Lower leg skin (tissue), 3 donors: Measurements from ENCODE around the gene TUT4.

Experiments used
- POLR2A ChIP-seq, 2 donors: fragments of 450-650 bp; IDR thresholded peaks; one replicate each; pipeline ENCODE4 v1.6.1; 2016 to 2017; ENCODE audit warnings: antibody characterized with exemption in 2 of 2, mild to moderate bottlenecking in 1 of 2, moderate library complexity in 1 of 2
- TF ChIP-seq, protein P1 (sequence below), 3 donors: fragments of 450-650 bp; IDR thresholded peaks; one replicate each; pipeline ENCODE4 v1.5.1; 2016; ENCODE audit warnings: antibody characterized with exemption in 3 of 3, mild to moderate bottlenecking in 3 of 3, moderate library complexity in 2 of 3

DNA sequence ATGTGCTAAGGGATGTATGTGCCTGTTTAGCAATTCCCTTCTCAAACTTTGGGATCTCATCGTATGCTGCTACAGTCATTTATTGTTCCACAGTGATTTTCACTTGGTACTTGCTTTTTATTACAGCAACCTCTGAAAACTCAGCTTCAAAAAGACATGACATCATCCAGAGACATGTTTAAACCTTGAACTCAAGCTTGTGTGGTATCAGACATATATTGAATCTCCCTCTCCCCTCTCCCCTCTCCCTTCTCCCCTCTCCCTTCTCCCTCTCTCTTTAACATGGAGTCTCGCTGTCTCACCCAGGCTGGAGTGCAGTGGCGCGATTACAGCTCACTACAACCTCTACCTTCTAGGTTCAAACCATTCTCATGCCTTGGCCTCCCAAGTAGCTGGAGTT lies 19.5 kb upstream of the TUT4 start:
- TF ChIP-seq, protein P1, sequence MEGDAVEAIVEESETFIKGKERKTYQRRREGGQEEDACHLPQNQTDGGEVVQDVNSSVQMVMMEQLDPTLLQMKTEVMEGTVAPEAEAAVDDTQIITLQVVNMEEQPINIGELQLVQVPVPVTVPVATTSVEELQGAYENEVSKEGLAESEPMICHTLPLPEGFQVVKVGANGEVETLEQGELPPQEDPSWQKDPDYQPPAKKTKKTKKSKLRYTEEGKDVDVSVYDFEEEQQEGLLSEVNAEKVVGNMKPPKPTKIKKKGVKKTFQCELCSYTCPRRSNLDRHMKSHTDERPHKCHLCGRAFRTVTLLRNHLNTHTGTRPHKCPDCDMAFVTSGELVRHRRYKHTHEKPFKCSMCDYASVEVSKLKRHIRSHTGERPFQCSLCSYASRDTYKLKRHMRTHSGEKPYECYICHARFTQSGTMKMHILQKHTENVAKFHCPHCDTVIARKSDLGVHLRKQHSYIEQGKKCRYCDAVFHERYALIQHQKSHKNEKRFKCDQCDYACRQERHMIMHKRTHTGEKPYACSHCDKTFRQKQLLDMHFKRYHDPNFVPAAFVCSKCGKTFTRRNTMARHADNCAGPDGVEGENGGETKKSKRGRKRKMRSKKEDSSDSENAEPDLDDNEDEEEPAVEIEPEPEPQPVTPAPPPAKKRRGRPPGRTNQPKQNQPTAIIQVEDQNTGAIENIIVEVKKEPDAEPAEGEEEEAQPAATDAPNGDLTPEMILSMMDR (IDR thresholded peaks at IDR 0.05), result no peak
- no peak for TF ChIP-seq POLR2A (IDR thresholded peaks at IDR 0.05)
